HepG2 (cell line): ENCODE measurements around the gene RAB6A. TPM values are rescaled to one million over a fixed set of nuclear protein-coding genes. Genes with fewer than 3 reads are reported as not detected.

ENCODE experiments used
- ATM ChIP-seq: fragments of 450-650 bp; IDR thresholded peaks from 2 replicates; pipeline ENCODE4 v1.7.1; 2017; ENCODE audit warnings: mild to moderate bottlenecking, borderline replicate concordance
- DPF2 ChIP-seq: sonication (generic); formaldehyde crosslinking; IDR thresholded peaks from 2 replicates; pipeline ENCODE4 v1.4.0; 2020; ENCODE audit warnings: mild to moderate bottlenecking, low read depth, missing genetic modification reagents, borderline replicate concordance
- ERF ChIP-seq: IDR thresholded peaks from 2 replicates; pipeline ENCODE4 v1.6.1; 2018; ENCODE audit warnings: missing biosample characterization, missing genetic modification reagents
- FOXK1 ChIP-seq: sonication (generic); formaldehyde crosslinking; IDR thresholded peaks from 2 replicates; pipeline ENCODE4 v1.4.0; 2020; ENCODE audit warnings: low read depth, missing genetic modification reagents, borderline replicate concordance
- HDAC2 ChIP-seq: sonication (generic); formaldehyde crosslinking; IDR thresholded peaks from 2 replicates; pipeline ENCODE4 v1.4.0; 2020; ENCODE audit warnings: missing genetic modification reagents
- HMGXB4 ChIP-seq, 2 experiments: sonication (generic) in 1 of 2; formaldehyde crosslinking in 1 of 2; IDR thresholded peaks; 2 replicates each; pipeline versions ENCODE4 v1.4.0 to v1.6.1; 2018 to 2020; ENCODE audit warnings: missing genetic modification reagents in 2 of 2, borderline replicate concordance in 1 of 2, low read depth in 1 of 2, mild to moderate bottlenecking in 1 of 2, missing biosample characterization in 1 of 2
- NR2F2 ChIP-seq: IDR thresholded peaks from 2 replicates; pipeline ENCODE4 v1.6.1; 2012; ENCODE audit warnings: low read depth, inconsistent platforms, borderline replicate concordance
- RARA ChIP-seq: IDR thresholded peaks from 2 replicates; pipeline ENCODE4 v1.6.1; 2016; ENCODE audit warnings: missing genetic modification reagents, missing compliant biosample characterization
- RXRB ChIP-seq: IDR thresholded peaks from 2 replicates; pipeline ENCODE4 v1.6.1; 2016; ENCODE audit warnings: borderline replicate concordance, missing genetic modification reagents, missing compliant biosample characterization
- SNAI1 ChIP-seq: sonication (generic); formaldehyde crosslinking; IDR thresholded peaks from 2 replicates; pipeline ENCODE4 v1.5.0; 2020; ENCODE audit warnings: mild to moderate bottlenecking, missing genetic modification reagents, borderline replicate concordance
- ZGPAT ChIP-seq: IDR thresholded peaks from 2 replicates; pipeline ENCODE4 v1.6.1; 2016; ENCODE audit warnings: mild to moderate bottlenecking
- ZNF234 ChIP-seq: sonication (generic); formaldehyde crosslinking; conservative IDR thresholded peaks from 2 replicates; pipeline ENCODE4 v1.5.1; 2020; ENCODE audit warnings: mild to moderate bottlenecking, missing genetic modification reagents
- ZNF263 ChIP-seq: sonication (generic); formaldehyde crosslinking; IDR thresholded peaks from 2 replicates; pipeline ENCODE4 v1.4.0; 2020; ENCODE audit warnings: missing genetic modification reagents
- ZNF281 ChIP-seq: sonication (generic); formaldehyde crosslinking; IDR thresholded peaks from 2 replicates; pipeline ENCODE4 v1.4.0; 2020; ENCODE audit warnings: missing genetic modification reagents, borderline replicate concordance
- ZNF296 ChIP-seq: sonication (generic); formaldehyde crosslinking; conservative IDR thresholded peaks from 2 replicates; pipeline ENCODE4 v1.5.0; 2020; ENCODE audit warnings: mild to moderate bottlenecking, missing genetic modification reagents
- ZNF687 ChIP-seq: sonication (generic); formaldehyde crosslinking; IDR thresholded peaks from 2 replicates; pipeline ENCODE4 v1.5.1; 2020; ENCODE audit warnings: mild to moderate bottlenecking, missing genetic modification reagents, moderate library complexity
- ZNF7 ChIP-seq: IDR thresholded peaks from 2 replicates; pipeline ENCODE4 v1.6.1; 2016; ENCODE audit warnings: missing biosample characterization, missing genetic modification reagents
- ZNF761 ChIP-seq: sonication (generic); formaldehyde crosslinking; conservative IDR thresholded peaks from 2 replicates; pipeline ENCODE4 v1.4.0; 2020; ENCODE audit warnings: mild to moderate bottlenecking, missing genetic modification reagents
- ZNF891 ChIP-seq: sonication (generic); formaldehyde crosslinking; IDR thresholded peaks from 2 replicates; pipeline ENCODE4 v1.5.0; 2020; ENCODE audit warnings: mild to moderate bottlenecking, missing genetic modification reagents
- polyA plus RNA-seq, 8 experiments: library from polyadenylated mRNA; depleted of rRNA in 3 of 8; stranded (reverse) in 7 of 8; unstranded in 1 of 8; fragments of >200 nt; fragmentation: Illumina TruSeq in 4 of 8; extraction: Trizol in 4 of 8; gene quantifications; 2 replicates each; pipeline versions ENCODE4 v1.2.1 to v1.2.3, GENCODE V29; 2011 to 2016; ENCODE audit warnings: low read depth in 4 of 8, missing spikeins in 1 of 8, mixed read lengths in 1 of 8; ENCODE audit not compliant: insufficient read depth in 1 of 8
- total RNA-seq, 5 experiments: library from RNA; depleted of rRNA; stranded (reverse); fragments of >200 nt; fragmentation: Illumina TruSeq; extraction: Trizol; gene quantifications; 2 replicates each; pipeline ENCODE4 v1.2.3, GENCODE V29; 2016; ENCODE audit warnings: low read depth in 1 of 5

Gene RAB6A
- total and polyA plus RNA-seq, 2 of the 13 experiments (the other 11 are each of a cell fraction or from before 2014, with no cell fraction given) = 74.3 to 121 TPM

DNA sequence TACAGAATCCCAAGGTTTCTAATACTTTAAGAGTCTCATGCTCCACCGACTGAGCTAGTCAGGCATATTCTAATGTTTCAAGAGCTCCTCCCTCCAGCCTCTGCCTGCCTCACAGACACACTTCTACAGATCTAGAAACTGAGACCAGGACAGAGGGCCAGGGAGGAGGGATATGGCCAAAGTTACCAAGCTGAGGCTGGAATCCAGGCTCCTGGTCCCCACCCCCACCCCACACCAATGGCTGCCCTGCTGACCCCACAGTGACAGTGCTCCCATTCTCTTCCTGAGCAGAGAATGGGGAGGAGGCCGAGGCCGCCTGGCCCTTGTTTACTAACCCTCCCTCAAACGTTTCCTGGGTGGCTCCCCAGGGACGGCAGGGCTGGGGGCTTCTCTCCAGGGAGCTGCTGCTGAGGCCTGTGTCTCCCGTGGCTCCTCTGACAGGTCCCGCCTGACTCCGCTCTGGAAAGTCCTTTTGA lies 112.3 kb downstream of the RAB6A start (continued):
- TF ChIP-seq ZNF7 (no peak), ZNF234 (CRISPR knock-in tag) (no peak), RXRB (CRISPR knock-in tag) (peak; percentile 47; the same call in 1 of the 2 replicates), ZNF761 (CRISPR knock-in tag) (no peak), DPF2 (CRISPR knock-in tag) (peak; percentile 32; the same call in 1 of the 2 replicates), ZNF891 (CRISPR knock-in tag) (0 out of 2 replicates have a peak, but pooled peaks have one; percentile 11), ZNF281 (CRISPR knock-in tag) (peak; percentile 87; the same call in 1 of the 2 replicates), ZNF687 (CRISPR knock-in tag) (peak; percentile 89), FOXK1 (CRISPR knock-in tag) (peak; percentile 61; the same call in 1 of the 2 replicates), NR2F2 (peak; percentile 69; the same call in 1 of the 2 replicates), ZNF296 (CRISPR knock-in tag) (0 out of 2 replicates have a peak, but pooled peaks have one; percentile 25), SNAI1 (CRISPR knock-in tag) (0 out of 2 replicates have a peak, but pooled peaks have one; percentile 18), HMGXB4 (CRISPR knock-in tag; IDR thresholded peaks at IDR 0.05; ENCODE audit: borderline replicate concordance in 1 of 2, low read depth in 1 of 2) (peak in 1 of 2 experiments; percentile 34; a peak in 1 of 4 replicates), ZGPAT (CRISPR knock-in tag) (peak; percentile 45; the same call in 1 of the 2 replicates), ZNF263 (peak; percentile 99), RARA (CRISPR knock-in tag) (peak; percentile 73), HDAC2 (0 out of 2 replicates have a peak, but pooled peaks have one; percentile 15), ERF (CRISPR knock-in tag) (0 out of 2 replicates have a peak, but pooled peaks have one; percentile 25), ATM (no peak)
